WTC11 (cell line): ENCODE results near the gene TRIM5.

ENCODE experiments used
- CREB1 ChIP-seq: sonication (generic); formaldehyde crosslinking; IDR thresholded peaks from 2 replicates; pipeline ENCODE4 v1.8.0; 2023; ENCODE audit warnings: mild to moderate bottlenecking, missing genetic modification reagents
- KAT7 ChIP-seq: sonication (generic); formaldehyde crosslinking; IDR thresholded peaks from 2 replicates; pipeline ENCODE4 v1.8.1; 2023; ENCODE audit warnings: missing genetic modification reagents, mild to moderate bottlenecking, borderline replicate concordance
- MYBL2 ChIP-seq: sonication (generic); formaldehyde crosslinking; IDR thresholded peaks from 2 replicates; pipeline ENCODE4 v1.8.1; 2023; ENCODE audit warnings: mild to moderate bottlenecking, moderate library complexity, missing genetic modification reagents
- NFYB ChIP-seq: sonication (generic); formaldehyde crosslinking; conservative IDR thresholded peaks from 2 replicates; pipeline ENCODE4 v1.8.0; 2022; ENCODE audit warnings: low read depth, missing genetic modification reagents
- RELA ChIP-seq: sonication (generic); formaldehyde crosslinking; IDR thresholded peaks from 2 replicates; pipeline ENCODE4 v1.8.1; 2022; ENCODE audit warnings: missing genetic modification reagents, mild to moderate bottlenecking, borderline replicate concordance
- SP1 ChIP-seq: sonication (generic); formaldehyde crosslinking; conservative IDR thresholded peaks from 2 replicates; pipeline ENCODE4 v1.8.1; 2022; ENCODE audit warnings: missing genetic modification reagents
- TCF7 ChIP-seq: sonication (generic); formaldehyde crosslinking; IDR thresholded peaks from 2 replicates; pipeline ENCODE4 v1.8.0; 2022; ENCODE audit warnings: mild to moderate bottlenecking, low read depth, missing genetic modification reagents, moderate library complexity
- USF2 ChIP-seq: sonication (generic); formaldehyde crosslinking; IDR thresholded peaks from 2 replicates; pipeline ENCODE4 v1.8.1; 2023; ENCODE audit warnings: mild to moderate bottlenecking, missing genetic modification reagents, moderate library complexity
- ZNF232 ChIP-seq: sonication (generic); formaldehyde crosslinking; IDR thresholded peaks from 2 replicates; pipeline ENCODE4 v1.8.0; 2022; ENCODE audit warnings: mild to moderate bottlenecking, missing genetic modification reagents
- ZSCAN18 ChIP-seq: fragments of 250-450 bp; sonication (Bioruptor Pico); IDR thresholded peaks from 2 replicates; pipeline ENCODE4 v2.1.2; 2022; ENCODE audit warnings: mild to moderate bottlenecking, moderate library complexity
- TF ChIP-seq, protein P1 (sequence below): fragments of 200-600 bp; IDR thresholded peaks from 2 replicates; pipeline ENCODE4 v1.8.0; 2022; ENCODE audit warnings: antibody characterized with exemption
- TF ChIP-seq, protein P2 (sequence below): sonication (generic); formaldehyde crosslinking; IDR thresholded peaks from 2 replicates; pipeline ENCODE4 v1.8.0; 2022; ENCODE audit warnings: mild to moderate bottlenecking, missing genetic modification reagents

- TF ChIP-seq, protein P1, sequence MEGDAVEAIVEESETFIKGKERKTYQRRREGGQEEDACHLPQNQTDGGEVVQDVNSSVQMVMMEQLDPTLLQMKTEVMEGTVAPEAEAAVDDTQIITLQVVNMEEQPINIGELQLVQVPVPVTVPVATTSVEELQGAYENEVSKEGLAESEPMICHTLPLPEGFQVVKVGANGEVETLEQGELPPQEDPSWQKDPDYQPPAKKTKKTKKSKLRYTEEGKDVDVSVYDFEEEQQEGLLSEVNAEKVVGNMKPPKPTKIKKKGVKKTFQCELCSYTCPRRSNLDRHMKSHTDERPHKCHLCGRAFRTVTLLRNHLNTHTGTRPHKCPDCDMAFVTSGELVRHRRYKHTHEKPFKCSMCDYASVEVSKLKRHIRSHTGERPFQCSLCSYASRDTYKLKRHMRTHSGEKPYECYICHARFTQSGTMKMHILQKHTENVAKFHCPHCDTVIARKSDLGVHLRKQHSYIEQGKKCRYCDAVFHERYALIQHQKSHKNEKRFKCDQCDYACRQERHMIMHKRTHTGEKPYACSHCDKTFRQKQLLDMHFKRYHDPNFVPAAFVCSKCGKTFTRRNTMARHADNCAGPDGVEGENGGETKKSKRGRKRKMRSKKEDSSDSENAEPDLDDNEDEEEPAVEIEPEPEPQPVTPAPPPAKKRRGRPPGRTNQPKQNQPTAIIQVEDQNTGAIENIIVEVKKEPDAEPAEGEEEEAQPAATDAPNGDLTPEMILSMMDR: no peak
- TF ChIP-seq KAT7 (no peak), ZNF232 (CRISPR knock-in tag) (no peak), MYBL2 (CRISPR knock-in tag) (no peak), USF2 (CRISPR knock-in tag) (no peak), SP1 (CRISPR knock-in tag) (no peak), RELA (CRISPR knock-in tag) (no peak), TCF7 (CRISPR knock-in tag) (no peak), CREB1 (CRISPR knock-in tag) (no peak), NFYB (CRISPR knock-in tag) (no peak), ZSCAN18 (CRISPR knock-in tag) (no peak)
- TF ChIP-seq, protein P2, sequence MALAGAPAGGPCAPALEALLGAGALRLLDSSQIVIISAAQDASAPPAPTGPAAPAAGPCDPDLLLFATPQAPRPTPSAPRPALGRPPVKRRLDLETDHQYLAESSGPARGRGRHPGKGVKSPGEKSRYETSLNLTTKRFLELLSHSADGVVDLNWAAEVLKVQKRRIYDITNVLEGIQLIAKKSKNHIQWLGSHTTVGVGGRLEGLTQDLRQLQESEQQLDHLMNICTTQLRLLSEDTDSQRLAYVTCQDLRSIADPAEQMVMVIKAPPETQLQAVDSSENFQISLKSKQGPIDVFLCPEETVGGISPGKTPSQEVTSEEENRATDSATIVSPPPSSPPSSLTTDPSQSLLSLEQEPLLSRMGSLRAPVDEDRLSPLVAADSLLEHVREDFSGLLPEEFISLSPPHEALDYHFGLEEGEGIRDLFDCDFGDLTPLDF: no peak
Measured at GRCh38 chr11:5701055-5701577, 16.2 kb upstream of the TRIM5 start.
